Upper lobe of left lung (tissue), 4 donors: ENCODE data around the gene LGMN.

ENCODE experiments used
- CTCF ChIP-seq, 6 experiments: fragments of 450-650 bp in 4 of 6; fragments of 200-600 bp in 2 of 6; sonication (generic) in 2 of 6; IDR thresholded peaks; one replicate each; pipeline ENCODE4 v1.5.1; 2016 to 2019; ENCODE audit warnings: antibody characterized with exemption in 6 of 6
- EP300 ChIP-seq, 4 donors: sonication (generic); formaldehyde crosslinking; IDR thresholded peaks; one replicate each; pipeline ENCODE4 v1.5.1; 2017; ENCODE audit warnings: antibody characterized with exemption in 4 of 4, control low read depth in 2 of 4
- POLR2A ChIP-seq, 4 donors: fragments of 450-650 bp; IDR thresholded peaks; one replicate each; pipeline ENCODE4 v1.5.1; 2016 to 2017; ENCODE audit warnings: antibody characterized with exemption in 4 of 4, mild to moderate bottlenecking in 2 of 4
- POLR2AphosphoS5 ChIP-seq, 2 donors: sonication (generic); formaldehyde crosslinking; IDR thresholded peaks; one replicate each; pipeline ENCODE4 v1.5.1; 2017; ENCODE audit warnings: antibody characterized with exemption in 2 of 2

- TF ChIP-seq CTCF (IDR thresholded peaks at IDR 0.05), result peak; percentile 92 to 100 (median 98)
- no peak for TF ChIP-seq EP300 (IDR thresholded peaks at IDR 0.05)
- no peak for TF ChIP-seq POLR2A (IDR thresholded peaks at IDR 0.05)
- TF ChIP-seq POLR2AphosphoS5 (IDR thresholded peaks at IDR 0.05), result peak in 1 of 2 donors; percentile 34
Measured at GRCh38 chr14:92686900-92687427, 61.5 kb downstream of the LGMN start.
